GM12874 (cell line): Measurements from ENCODE around the gene RAP1GAP2.

Source experiments
- TF ChIP-seq, protein P1 (sequence below): IDR thresholded peaks from 2 replicates; pipeline ENCODE4 v1.5.1; 2011; ENCODE audit warnings: low read depth, mild to moderate bottlenecking, control low read depth, low read length, moderate library complexity; ENCODE audit not compliant: insufficient read depth

The RAP1GAP2 gene

DNA sequence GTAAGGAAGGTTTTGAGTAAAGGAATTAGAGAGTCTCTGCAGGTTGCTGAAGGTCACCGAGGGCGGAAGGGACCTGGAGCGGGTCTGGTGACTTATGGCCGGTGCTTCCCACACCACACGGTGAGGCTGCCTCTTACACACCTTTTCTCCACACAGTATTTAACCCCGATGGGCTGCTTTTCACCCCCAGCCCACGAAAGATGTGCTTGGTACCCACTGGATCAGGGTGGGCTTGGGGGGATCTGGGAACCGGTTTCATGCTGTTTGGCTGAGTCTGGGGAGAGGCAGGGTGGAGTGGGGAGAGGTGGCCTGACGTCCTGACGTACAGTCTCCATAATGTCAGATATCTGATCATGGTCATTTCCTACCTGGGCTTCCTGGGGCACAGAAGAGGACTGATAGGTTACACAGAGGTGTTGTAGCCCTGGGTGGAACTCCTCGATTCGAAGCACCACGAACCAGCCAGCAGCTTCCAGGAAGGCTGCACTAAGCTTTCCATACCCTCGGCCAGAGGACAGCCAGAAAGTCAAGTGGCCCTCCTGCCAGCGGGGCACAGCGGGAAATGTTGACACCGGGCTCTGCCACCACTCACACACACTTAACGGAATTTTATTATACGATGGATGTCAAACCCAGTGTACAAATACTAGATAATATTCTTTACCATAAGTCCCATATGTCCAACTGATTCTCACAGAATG is 233.1 kb downstream of the RAP1GAP2 start:
- TF ChIP-seq, protein P1, sequence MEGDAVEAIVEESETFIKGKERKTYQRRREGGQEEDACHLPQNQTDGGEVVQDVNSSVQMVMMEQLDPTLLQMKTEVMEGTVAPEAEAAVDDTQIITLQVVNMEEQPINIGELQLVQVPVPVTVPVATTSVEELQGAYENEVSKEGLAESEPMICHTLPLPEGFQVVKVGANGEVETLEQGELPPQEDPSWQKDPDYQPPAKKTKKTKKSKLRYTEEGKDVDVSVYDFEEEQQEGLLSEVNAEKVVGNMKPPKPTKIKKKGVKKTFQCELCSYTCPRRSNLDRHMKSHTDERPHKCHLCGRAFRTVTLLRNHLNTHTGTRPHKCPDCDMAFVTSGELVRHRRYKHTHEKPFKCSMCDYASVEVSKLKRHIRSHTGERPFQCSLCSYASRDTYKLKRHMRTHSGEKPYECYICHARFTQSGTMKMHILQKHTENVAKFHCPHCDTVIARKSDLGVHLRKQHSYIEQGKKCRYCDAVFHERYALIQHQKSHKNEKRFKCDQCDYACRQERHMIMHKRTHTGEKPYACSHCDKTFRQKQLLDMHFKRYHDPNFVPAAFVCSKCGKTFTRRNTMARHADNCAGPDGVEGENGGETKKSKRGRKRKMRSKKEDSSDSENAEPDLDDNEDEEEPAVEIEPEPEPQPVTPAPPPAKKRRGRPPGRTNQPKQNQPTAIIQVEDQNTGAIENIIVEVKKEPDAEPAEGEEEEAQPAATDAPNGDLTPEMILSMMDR: no peak

DNA sequence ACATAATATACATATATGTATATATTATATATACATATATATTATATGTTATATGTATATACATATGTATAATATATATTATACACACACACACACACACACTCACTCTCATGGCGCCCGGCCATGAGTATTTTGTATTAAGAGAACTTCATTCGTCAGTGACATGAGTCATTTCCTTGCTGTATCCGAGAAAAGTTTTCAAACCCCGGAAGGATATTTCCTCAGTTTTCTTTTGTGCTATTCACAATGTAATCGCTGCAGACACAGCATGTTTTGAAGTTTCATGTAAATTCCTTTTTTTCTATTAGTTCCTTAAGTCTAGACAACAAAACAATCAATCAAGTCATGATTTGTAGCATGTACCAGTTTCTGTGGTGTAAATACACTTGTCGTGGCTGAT is 233.9 kb downstream of the RAP1GAP2 start:
- TF ChIP-seq, protein P1: no peak

DNA sequence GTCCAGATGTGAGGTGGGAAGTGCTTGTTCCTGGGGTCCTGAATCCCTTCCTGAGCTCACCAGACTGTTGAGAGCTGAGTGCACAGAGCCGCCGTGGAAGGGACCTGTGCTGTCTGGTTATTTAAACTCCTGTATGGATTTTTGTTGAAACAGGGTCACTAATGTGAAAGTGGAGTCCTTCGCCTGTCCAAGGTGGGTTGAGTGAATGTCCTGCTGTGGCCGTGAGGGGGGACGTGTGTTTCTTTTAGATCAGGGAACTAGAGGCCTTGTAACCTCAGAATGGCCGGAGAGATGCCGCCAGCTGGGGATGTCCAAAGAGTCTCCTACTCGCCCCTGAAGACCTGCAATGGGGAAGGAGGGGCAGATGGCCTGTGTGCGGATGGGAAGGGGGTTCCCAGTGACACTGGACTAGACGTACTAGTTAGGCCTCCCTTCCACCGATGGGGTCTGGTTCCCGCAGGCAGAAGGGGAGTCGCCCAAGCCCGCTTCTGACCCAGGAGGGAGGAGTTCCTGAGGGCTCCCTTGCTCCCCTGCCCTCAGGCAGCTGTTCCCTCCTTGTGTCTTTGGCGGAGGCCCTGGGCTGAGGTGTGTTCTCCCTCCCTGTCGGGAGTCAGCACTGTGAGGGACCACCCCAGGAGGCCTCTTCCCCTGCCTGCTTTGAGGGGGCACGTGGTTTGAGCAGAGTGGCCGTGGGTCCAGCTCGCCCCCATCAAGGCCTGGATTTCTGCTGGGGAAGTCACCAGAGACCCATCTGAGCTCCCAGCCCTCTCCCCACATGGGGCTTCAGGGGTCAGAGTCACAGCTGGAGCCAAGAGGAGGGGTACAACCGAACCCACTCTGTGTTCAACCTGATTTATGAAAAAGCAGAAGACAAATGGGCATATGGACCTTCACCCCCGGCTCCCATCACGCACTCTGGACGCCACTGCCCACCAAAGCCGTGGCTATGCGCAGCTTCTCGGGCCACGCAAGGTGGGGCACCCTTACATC is 236.3 kb downstream of the RAP1GAP2 start:
- TF ChIP-seq, protein P1: no peak

DNA sequence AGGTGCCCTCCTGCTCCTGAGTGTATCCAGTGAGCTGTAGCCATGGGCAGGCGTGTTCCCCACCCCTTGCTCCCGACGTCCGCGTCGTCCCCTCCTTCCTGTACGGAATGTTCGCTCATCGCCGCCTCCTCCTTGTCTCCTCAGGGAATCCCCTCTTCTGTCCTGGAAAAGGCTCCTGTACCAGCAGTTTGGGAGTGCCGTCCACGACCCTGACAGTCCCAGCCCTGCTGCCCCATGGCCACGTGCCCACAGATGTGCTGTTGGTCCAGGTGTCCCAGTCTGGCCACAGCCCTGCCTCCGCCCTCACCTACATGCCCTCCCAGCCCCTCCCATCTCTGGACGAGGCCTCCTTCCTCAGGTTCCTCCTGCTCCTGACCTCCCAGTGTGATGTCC is 237.0 kb downstream of the RAP1GAP2 start:
- TF ChIP-seq, protein P1: no peak

DNA sequence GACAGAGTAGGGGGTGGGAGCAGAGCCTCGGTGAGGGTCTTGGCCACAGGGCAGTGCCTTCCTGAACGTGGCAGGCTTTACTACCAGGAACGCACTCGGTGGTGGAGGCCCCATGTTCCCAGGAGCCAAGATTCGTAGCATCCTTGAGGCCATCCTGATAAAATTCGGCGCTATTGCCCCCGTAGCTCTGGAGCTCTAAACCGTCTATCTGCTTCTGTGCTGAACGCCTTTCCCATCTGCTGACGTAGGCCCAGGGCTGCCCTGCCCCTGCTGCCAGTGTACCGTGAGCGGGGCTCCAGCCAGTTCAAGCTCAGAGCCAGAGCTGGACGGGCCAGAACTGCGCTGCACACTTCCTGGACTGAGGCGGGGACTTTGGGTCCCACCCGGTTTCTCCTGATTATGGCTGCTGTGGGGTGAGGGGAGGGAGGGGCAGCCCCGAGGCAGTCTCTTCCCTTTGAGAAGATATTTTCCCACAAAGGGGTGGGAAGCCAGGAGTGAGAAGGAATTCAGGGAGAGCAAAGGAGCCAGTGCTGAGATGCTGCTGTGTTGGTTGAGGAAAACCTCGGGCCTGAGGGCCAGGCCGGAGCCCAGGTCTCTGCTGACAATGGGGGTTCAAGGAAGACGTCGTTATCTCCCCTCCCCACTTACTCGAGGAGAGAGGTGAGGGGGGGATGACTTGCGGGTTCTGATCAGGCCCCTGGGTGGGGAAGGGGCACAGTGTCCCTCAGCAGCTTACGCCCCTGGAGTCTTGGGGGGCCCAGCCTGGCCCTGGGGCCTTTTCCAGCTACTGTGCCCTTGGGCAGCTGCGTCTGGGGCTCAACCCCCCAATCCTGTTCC is 237.7 kb downstream of the RAP1GAP2 start:
- TF ChIP-seq, protein P1: no peak

DNA sequence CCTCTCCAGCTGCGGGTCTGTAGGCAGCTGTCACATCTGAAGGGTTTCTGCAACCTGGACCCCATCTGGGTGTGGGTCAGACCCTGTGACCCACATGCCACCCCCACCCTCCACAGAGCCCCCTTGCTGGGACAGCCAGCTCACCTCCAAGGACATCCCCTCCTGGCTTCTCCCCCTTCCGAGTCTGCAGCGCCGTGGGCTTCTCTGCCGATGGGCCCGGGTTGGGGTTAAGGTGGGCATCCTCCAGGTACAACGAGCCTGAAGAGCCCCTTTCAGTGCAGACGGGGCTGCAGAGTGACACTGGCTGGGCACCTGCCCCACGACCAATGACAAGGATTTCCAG is 238.3 kb downstream of the RAP1GAP2 start:
- TF ChIP-seq, protein P1: no peak
